ENCODE results near the gene CYREN. TPM values are rescaled to one million over a fixed set of nuclear protein-coding genes. Genes with fewer than 3 reads are reported as not detected.

The CYREN gene
- total RNA-seq, 1 donor from 2014 or later: 33.3 TPM

DNA sequence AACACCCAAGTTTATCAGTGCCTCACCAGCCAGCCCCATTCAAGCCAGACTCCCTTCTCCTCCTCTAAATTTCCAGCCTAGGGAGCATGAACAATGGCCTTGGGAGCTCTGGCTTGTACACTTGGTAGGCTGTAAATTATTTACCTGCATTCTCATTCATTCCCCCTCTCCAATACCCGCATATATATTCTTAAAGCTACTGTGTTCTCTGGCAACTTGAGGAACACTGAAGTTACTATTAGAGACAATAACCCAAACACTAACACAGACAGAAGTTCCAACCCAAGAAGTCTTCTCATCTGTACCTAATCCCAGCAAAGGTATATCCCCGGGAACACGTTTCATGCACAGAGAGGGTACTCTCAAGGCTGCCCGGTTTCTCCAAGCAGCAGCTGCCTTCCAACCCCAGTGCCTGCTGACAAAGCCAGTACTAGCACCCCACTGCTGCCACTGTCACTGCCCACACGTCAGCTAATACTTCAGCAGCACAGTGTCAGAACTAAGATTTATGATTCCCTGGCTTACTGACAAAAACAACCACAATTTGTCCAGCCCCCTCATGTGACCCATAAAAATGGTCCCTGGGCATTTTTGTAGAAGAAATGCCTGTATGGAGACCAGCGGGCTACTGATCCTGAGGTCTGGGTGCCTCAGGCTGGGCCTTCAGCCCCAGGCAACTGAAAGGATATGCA, 37.7 kb upstream of the CYREN start:
- peaks cover 6% of the 10 kb centered on the region for H3K4me1 Mint-ChIP-seq (ENCODE audit: low read depth, unreplicated experiment)
- H3K36me3 Mint-ChIP-seq (ENCODE audit: unreplicated experiment): no peaks in the 10 kb centered on the region
- no peak for TF ChIP-seq CTCF (IDR thresholded peaks at IDR 0.05; ENCODE audit: partially characterized antibody, unreplicated experiment)
- no peak overlapping the region for H3K27ac Mint-ChIP-seq (ENCODE audit: unreplicated experiment)
- H3K27me3 Mint-ChIP-seq (ENCODE audit: unreplicated experiment): no peaks in the 10 kb centered on the region
- no peaks in the 10 kb centered on the region for H3K9me3 Mint-ChIP-seq (ENCODE audit: unreplicated experiment)
- DNase-seq: no peak
- H3K4me3 Mint-ChIP-seq (ENCODE audit: unreplicated experiment): no peak overlapping the region

- H3K27me3 Mint-ChIP-seq (ENCODE audit: unreplicated experiment): no peaks in the 10 kb centered on the region
- H3K9me3 Mint-ChIP-seq (ENCODE audit: unreplicated experiment): no peaks in the 10 kb centered on the region
- no peak overlapping the region for H3K27ac Mint-ChIP-seq (ENCODE audit: unreplicated experiment)
- no peak for DNase-seq
- peaks cover 10% of the 10 kb centered on the region for H3K4me1 Mint-ChIP-seq (ENCODE audit: low read depth, unreplicated experiment)
- TF ChIP-seq CTCF (IDR thresholded peaks at IDR 0.05; ENCODE audit: partially characterized antibody, unreplicated experiment): no peak
- H3K4me3 Mint-ChIP-seq (ENCODE audit: unreplicated experiment): peak overlapping the region; percentile 28
- H3K36me3 Mint-ChIP-seq (ENCODE audit: unreplicated experiment): no peaks in the 10 kb centered on the region
Measured at GRCh38 chr7:135207406-135208101, 37.0 kb upstream of the CYREN start.

GRCh38 chr7:135206941-135207391, 36.5 kb upstream of the CYREN start:
- Mint-ChIP-seq H3K36me3 (ENCODE audit: unreplicated experiment) (no peaks in the 10 kb centered on the region), H3K27me3 (ENCODE audit: unreplicated experiment) (no peaks in the 10 kb centered on the region), H3K9me3 (ENCODE audit: unreplicated experiment) (no peaks in the 10 kb centered on the region), H3K4me3 (ENCODE audit: unreplicated experiment) (no peak overlapping the region), H3K4me1 (ENCODE audit: low read depth, unreplicated experiment) (peaks cover 10% of the 10 kb centered on the region), H3K27ac (ENCODE audit: unreplicated experiment) (no peak overlapping the region)
- no peak for TF ChIP-seq CTCF (IDR thresholded peaks at IDR 0.05; ENCODE audit: partially characterized antibody, unreplicated experiment)
- no peak for DNase-seq

GRCh38 chr7:135205850-135206249, 35.3 kb upstream of the CYREN start:
- Mint-ChIP-seq H3K9me3 (ENCODE audit: unreplicated experiment) (no peaks in the 10 kb centered on the region), H3K27me3 (ENCODE audit: unreplicated experiment) (no peaks in the 10 kb centered on the region), H3K4me1 (ENCODE audit: low read depth, unreplicated experiment) (peaks cover 10% of the 10 kb centered on the region), H3K27ac (ENCODE audit: unreplicated experiment) (no peak overlapping the region), H3K4me3 (ENCODE audit: unreplicated experiment) (no peak overlapping the region), H3K36me3 (ENCODE audit: unreplicated experiment) (no peaks in the 10 kb centered on the region)
- no peak for DNase-seq
- TF ChIP-seq CTCF (IDR thresholded peaks at IDR 0.05; ENCODE audit: partially characterized antibody, unreplicated experiment): no peak

GRCh38 chr7:135204876-135205275, 34.4 kb upstream of the CYREN start:
- no peaks in the 10 kb centered on the region for H3K36me3 Mint-ChIP-seq (ENCODE audit: unreplicated experiment)
- no peaks in the 10 kb centered on the region for H3K27me3 Mint-ChIP-seq (ENCODE audit: unreplicated experiment)
- TF ChIP-seq CTCF (IDR thresholded peaks at IDR 0.05; ENCODE audit: partially characterized antibody, unreplicated experiment): no peak
- no peak for DNase-seq
- H3K4me1 Mint-ChIP-seq (ENCODE audit: low read depth, unreplicated experiment): peaks cover 10% of the 10 kb centered on the region
- no peak overlapping the region for H3K4me3 Mint-ChIP-seq (ENCODE audit: unreplicated experiment)
- H3K9me3 Mint-ChIP-seq (ENCODE audit: unreplicated experiment): no peaks in the 10 kb centered on the region
- no peak overlapping the region for H3K27ac Mint-ChIP-seq (ENCODE audit: unreplicated experiment)
